H1 (cell line): ENCODE measurements around the gene COMT. TPM values are rescaled to one million over a fixed set of nuclear protein-coding genes. Genes with fewer than 3 reads are reported as not detected.
A peak's percentile ranks its signal among the peaks of the same experiment; 100 is the strongest.

ENCODE experiments used
- CTCF ChIA-PET: fragments of 300-600 bp; sonication (Branson Sonifier 250); formaldehyde crosslinking; loops from one replicate; lab custom pipeline; 2021; ENCODE audit not compliant: partially characterized antibody; lab: Charles Lee
- POLR2A ChIA-PET: fragments of 300-600 bp; sonication (Branson Sonifier 250); formaldehyde crosslinking; loops from one replicate; lab custom pipeline; 2021; ENCODE audit warnings: inconsistent platforms; ENCODE audit not compliant: partially characterized antibody; lab: Charles Lee
- DNase-seq, 2 experiments: peaks; one replicate each; pipeline versions ENCODE4 v3.0.0 to v3.0.0-alpha.2; 2010 to 2022; ENCODE audit warnings: low spot score in 2 of 2, low read depth in 1 of 2, mixed read lengths in 1 of 2
- FAIRE-seq: peaks from 2 replicates; lab custom pipeline; 2011; peaks lifted over from hg19 to GRCh38; lab: Jason Lieb, UNC
- H2AFZ ChIP-seq: 2 replicates; pipeline ENCODE4 v1.8.1; 2012; ENCODE audit warnings: low read length, inconsistent platforms
- H2AK5ac ChIP-seq: 2 replicates; pipeline ENCODE4 v1.6.1; 2013; ENCODE audit warnings: low read depth, low read length
- H2BK120ac ChIP-seq: replicated peaks from 2 replicates; pipeline ENCODE3; 2013; ENCODE audit warnings: low read depth, low read length, inconsistent platforms
- H2BK12ac ChIP-seq: 2 replicates; pipeline ENCODE4 v1.6.1; 2013; ENCODE audit warnings: low read depth, low read length
- H2BK15ac ChIP-seq: 2 replicates; pipeline ENCODE4 v1.6.1; 2013; ENCODE audit warnings: low read length
- H2BK20ac ChIP-seq: 2 replicates; pipeline ENCODE4 v1.6.1; 2013; ENCODE audit warnings: low read length
- H2BK5ac ChIP-seq: 2 replicates; pipeline ENCODE4 v1.6.1; 2013; ENCODE audit warnings: low read depth, low read length
- H3K14ac ChIP-seq: 2 replicates; pipeline ENCODE4 v1.6.1; 2013; ENCODE audit warnings: inconsistent platforms; ENCODE audit not compliant: insufficient read length
- H3K18ac ChIP-seq: 2 replicates; pipeline ENCODE4 v1.6.1; 2013; ENCODE audit warnings: low read length; ENCODE audit errors: extremely low read depth
- H3K23ac ChIP-seq: 2 replicates; pipeline ENCODE4 v1.6.1; 2013; ENCODE audit warnings: inconsistent platforms; ENCODE audit not compliant: insufficient read length
- H3K23me2 ChIP-seq: 2 replicates; pipeline ENCODE4 v1.6.1; 2013; ENCODE audit warnings: low read depth, low read length
- H3K27ac ChIP-seq: 2 replicates; pipeline ENCODE4 v1.6.1; 2011; ENCODE audit warnings: low read depth, low read length, inconsistent platforms
- H3K27me3 ChIP-seq, 4 experiments: replicated peaks in 1 of 4; 1 replicate in 1 of 4; 2 replicates in 3 of 4; pipeline versions ENCODE4 v1.6.1 to v1.8.1; 2011 to 2013; ENCODE audit warnings: low read length in 3 of 4, mild to moderate bottlenecking in 3 of 4, inconsistent platforms in 2 of 4, mixed read lengths in 2 of 4, moderate library complexity in 1 of 4; ENCODE audit not compliant: control insufficient read depth in 3 of 4, insufficient read depth in 3 of 4; ENCODE audit errors: extremely low read depth in 1 of 4
- H3K36me3 ChIP-seq, 4 experiments: 2 replicates each; pipeline versions ENCODE4 v1.6.1 to v1.8.1; 2011 to 2013; ENCODE audit warnings: mild to moderate bottlenecking in 4 of 4, low read length in 3 of 4, moderate library complexity in 2 of 4, control low read depth in 1 of 4, inconsistent platforms in 1 of 4; ENCODE audit not compliant: insufficient read depth in 4 of 4, control insufficient read depth in 2 of 4
- H3K4ac ChIP-seq: replicated peaks from 2 replicates; pipeline ENCODE3; 2013; ENCODE audit warnings: low read length, low read depth, mixed read lengths, inconsistent platforms; ENCODE audit not compliant: insufficient read length
- H3K4me1 ChIP-seq, 4 experiments: replicated peaks in 1 of 4; 1 replicate in 1 of 4; 2 replicates in 3 of 4; pipeline versions ENCODE4 v1.6.1 to v1.8.1; 2011 to 2013; ENCODE audit warnings: low read length in 3 of 4, inconsistent platforms in 2 of 4, mixed read lengths in 1 of 4; ENCODE audit not compliant: insufficient read depth in 4 of 4, control insufficient read depth in 3 of 4
- H3K4me2 ChIP-seq, 2 experiments: 2 replicates each; pipeline versions ENCODE4 v1.6.1 to v1.8.1; 2011 to 2013; ENCODE audit warnings: low read depth in 2 of 2, low read length in 2 of 2, control low read depth in 1 of 2, inconsistent platforms in 1 of 2, mild to moderate bottlenecking in 1 of 2; ENCODE audit not compliant: insufficient read depth in 1 of 2
- H3K4me3 ChIP-seq, 4 experiments: fragments of 200-600, 300-600 bp in 1 of 4; sonication (generic), shearing (Covaris generic), sonication (Bioruptor Twin) in 1 of 4; 2 replicates each; pipeline versions ENCODE4 v1.5.1 to v1.8.1; 2011 to 2016; ENCODE audit warnings: low read length in 4 of 4, low read depth in 3 of 4, control low read depth in 2 of 4, inconsistent platforms in 2 of 4, mild to moderate bottlenecking in 2 of 4, mixed read lengths in 1 of 4, moderate library complexity in 1 of 4; ENCODE audit not compliant: insufficient read depth in 2 of 4; ENCODE audit errors: extremely low read depth in 1 of 4
- H3K56ac ChIP-seq: replicated peaks from 2 replicates; pipeline ENCODE3; 2013; ENCODE audit warnings: low read depth, mild to moderate bottlenecking, mixed read lengths, low read length, inconsistent platforms; ENCODE audit not compliant: insufficient read length
- H3K79me1 ChIP-seq: 2 replicates; pipeline ENCODE4 v1.6.1; 2013; ENCODE audit warnings: low read depth, low read length, control low read depth
- H3K79me2 ChIP-seq, 2 experiments: 2 replicates each; pipeline versions ENCODE4 v1.6.1 to v1.8.1; 2012 to 2013; ENCODE audit warnings: low read length in 2 of 2, mild to moderate bottlenecking in 2 of 2, inconsistent platforms in 1 of 2; ENCODE audit not compliant: insufficient read depth in 2 of 2, control insufficient read depth in 1 of 2
- H3K9ac ChIP-seq, 4 experiments: replicated peaks in 1 of 4; 1 replicate in 1 of 4; 2 replicates in 3 of 4; pipeline versions ENCODE4 v1.6.1 to v1.8.1; 2011 to 2013; ENCODE audit warnings: low read depth in 3 of 4, low read length in 3 of 4, control low read depth in 2 of 4, mild to moderate bottlenecking in 2 of 4, moderate library complexity in 2 of 4, inconsistent platforms in 1 of 4; ENCODE audit errors: extremely low read depth in 1 of 4
- H3K9me3 ChIP-seq, 2 experiments: 2 replicates each; pipeline versions ENCODE4 v1.6.1 to v1.8.1; 2012 to 2013; ENCODE audit warnings: mild to moderate bottlenecking in 2 of 2, moderate library complexity in 2 of 2, control low read depth in 1 of 2, inconsistent platforms in 1 of 2, low read depth in 1 of 2, low read length in 1 of 2, mixed read lengths in 1 of 2; ENCODE audit not compliant: insufficient read depth in 2 of 2
- H4K20me1 ChIP-seq, 2 experiments: replicated peaks in 1 of 2; 2 replicates each; pipeline versions ENCODE3 to v1.8.1; 2011 to 2013; ENCODE audit warnings: inconsistent platforms in 2 of 2, low read length in 2 of 2, mild to moderate bottlenecking in 1 of 2; ENCODE audit not compliant: insufficient read depth in 2 of 2, control insufficient read depth in 1 of 2
- H4K5ac ChIP-seq: 2 replicates; pipeline ENCODE4 v1.6.1; 2013; ENCODE audit warnings: low read length, low read depth, mixed read lengths, inconsistent platforms; ENCODE audit not compliant: insufficient read length
- H4K8ac ChIP-seq: 2 replicates; pipeline ENCODE4 v1.8.0; 2013; ENCODE audit warnings: mild to moderate bottlenecking, moderate library complexity, low read length, inconsistent platforms; ENCODE audit not compliant: insufficient read depth; ENCODE audit errors: extremely low read depth
- H4K91ac ChIP-seq: replicated peaks from 2 replicates; pipeline ENCODE3; 2013; ENCODE audit warnings: low read length, mixed read lengths, inconsistent platforms; ENCODE audit not compliant: insufficient read length
- GTF2F1 ChIP-seq: IDR thresholded peaks from 2 replicates; pipeline ENCODE4 v1.6.1; 2012; ENCODE audit warnings: low read depth, low read length, improper control_type of control experiment, borderline replicate concordance
- JUND ChIP-seq: IDR thresholded peaks from 2 replicates; pipeline ENCODE4 v1.6.1; 2011; ENCODE audit warnings: mild to moderate bottlenecking, improper control_type of control experiment, low read length
- SAP30 ChIP-seq: fragments of 300-600 bp; sonication (generic); IDR thresholded peaks from 2 replicates; pipeline ENCODE4 v1.7.1; 2012; ENCODE audit warnings: low read length, moderate library complexity, mild to moderate bottlenecking, inconsistent platforms; ENCODE audit not compliant: insufficient read depth, insufficient replicate concordance
- TAF7 ChIP-seq: optimal IDR thresholded peaks from 2 replicates; pipeline ENCODE3; 2011; ENCODE audit warnings: low read depth, mild to moderate bottlenecking, inconsistent platforms, low read length, moderate library complexity, borderline replicate concordance
- WGBS, 2 experiments: shearing (Covaris generic) in 1 of 2; methylation state at CpG; one replicate each; pipeline versions ENCODE4 v1.1.6 to v1.1.7; 2013 to 2015; ENCODE audit warnings: low lambda C conversion rate in 2 of 2, mixed read lengths in 2 of 2, inconsistent platforms in 1 of 2, low coverage in 1 of 2, missing lambda C conversion rate in 1 of 2; ENCODE audit not compliant: insufficient replicate concordance in 2 of 2, insufficient coverage in 1 of 2, insufficient read length in 1 of 2; ENCODE audit errors: extremely low coverage in 1 of 2, missing lambda C conversion rate in 1 of 2; 5-methylcytosine and 5-hydroxymethylcytosine counted together
- polyA plus RNA-seq, 7 experiments: library from polyadenylated mRNA; depleted of rRNA in 3 of 7; stranded (reverse) in 5 of 7; unstranded in 2 of 7; fragments of >200 nt in 5 of 7; fragments of 200-250 nt in 2 of 7; gene quantifications; 1 replicate in 5 of 7; 2 replicates in 1 of 7; 4 replicates in 1 of 7; pipeline versions ENCODE4 v1.2.1 to v1.2.3, GENCODE V29; 2011 to 2013; ENCODE audit warnings: missing spikeins in 2 of 7, mixed read lengths in 2 of 7
- total RNA-seq: library from RNA; stranded (reverse); fragmentation: NEBNext Ultra II Directional; extraction: Animal tissue kit (Norgen Biotek cat#: 25700); gene quantifications from 2 replicates; pipeline ENCODE4 v1.2.1, GENCODE V29; 2021

Gene COMT
- total and polyA plus RNA-seq, 2 of the 8 experiments (the other 6 are each of a cell fraction or from before 2014, with no cell fraction given) = 15.2 to 33.7 TPM

DNA sequence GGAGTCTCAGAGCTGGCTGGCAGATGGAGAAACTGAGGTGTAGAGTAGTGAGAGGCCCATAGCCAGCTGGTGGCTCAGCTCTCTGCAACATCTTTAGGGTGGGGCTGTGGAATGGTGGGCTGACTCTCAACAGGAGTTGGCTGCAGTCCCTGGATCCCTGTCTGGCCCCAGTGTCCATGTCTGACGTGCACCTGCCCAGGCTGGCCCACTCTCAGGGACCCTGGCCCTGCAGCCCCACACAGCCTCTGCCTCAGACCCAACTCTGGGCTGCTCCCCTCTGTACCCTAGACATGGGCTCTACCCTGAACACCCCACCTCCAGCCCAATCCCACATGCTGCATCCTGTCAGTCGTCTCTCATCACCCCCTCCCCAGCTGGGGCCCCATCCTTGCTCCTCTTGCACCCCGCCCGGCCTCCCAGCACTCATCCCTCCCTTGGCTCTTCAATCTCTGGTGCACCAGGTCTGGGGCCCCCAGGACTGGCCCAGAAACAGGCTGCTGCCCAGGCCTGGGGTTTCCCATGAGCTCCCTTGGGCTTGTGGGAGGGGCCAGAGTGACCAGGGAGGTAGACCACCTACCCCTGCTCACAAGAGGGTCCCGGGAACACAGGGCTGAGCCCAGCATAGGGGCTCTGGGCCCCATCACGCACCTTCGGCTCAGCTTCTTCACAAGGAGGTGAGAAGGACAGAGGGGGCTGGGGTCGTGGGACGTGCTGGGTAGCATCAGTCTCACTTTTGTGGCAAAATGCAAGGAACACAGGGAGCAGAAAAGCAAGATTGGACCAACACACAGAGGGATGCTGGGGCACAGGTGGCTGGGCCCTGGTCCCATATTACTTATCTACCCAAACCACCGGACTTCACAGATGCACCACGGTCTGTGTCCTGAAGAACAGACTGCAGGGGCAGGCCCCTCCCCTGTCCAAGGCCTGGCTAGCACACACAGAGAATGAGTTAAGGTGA is 43.6 kb downstream of the COMT start:
- Histone ChIP-seq H3K9me3 (no peaks in the 10 kb centered on the region), H4K20me1 (peaks cover 10 to 22% of the 10 kb centered on the region in 2 experiments), H3K14ac (no peak overlapping the region), H3K4me1 (peaks cover 0 to 17% (median 11%) of the 10 kb centered on the region in 4 experiments; a peak in 5 of 7 replicates), H2BK20ac (no peak overlapping the region), H3K79me1 (peaks cover 24% of the 10 kb centered on the region), H3K18ac (no peak overlapping the region), H2BK12ac (no peak overlapping the region), H3K4me3 (no peak overlapping the region), H4K8ac (peak overlapping the region; percentile 75; the same call in 1 of the 2 replicates), H2BK120ac (no peak overlapping the region), H3K79me2 (peaks cover 0 to 8% of the 10 kb centered on the region in 2 experiments; a peak in 1 of 4 replicates), H3K56ac (no peak overlapping the region), H2AFZ (no peak overlapping the region), H4K5ac (no peak overlapping the region), H3K4ac (no peak overlapping the region), H2BK5ac (no peak overlapping the region), H3K9ac (no peak overlapping the region), H3K4me2 (peak overlapping the region in 1 of 2 experiments; percentile 89; a peak in 1 of 4 replicates), H4K91ac (no peak overlapping the region), H2AK5ac (peak overlapping the region; percentile 66; the same call in 1 of the 2 replicates), H2BK15ac (peak overlapping the region; percentile 40; the same call in 1 of the 2 replicates), H3K23ac (no peak overlapping the region), H3K23me2 (peaks cover 4% of the 10 kb centered on the region; the same call in 1 of the 2 replicates), H3K27me3 (no peaks in the 10 kb centered on the region), H3K27ac (no peak overlapping the region), H3K36me3 (peaks cover 2 to 14% (median 5%) of the 10 kb centered on the region in 4 experiments; a peak in 5 of 8 replicates)
- ChIA-PET CTCF (interaction anchor here (0.7 to 5.6 kb wide), 6 partner anchors 13 to 94 kb away, joined by 3 to 58 read pairs (median 4); no protein-coding TSS in a partner anchor), POLR2A (interaction anchor here (1.2 to 2.7 kb wide), 7 partner anchors 10 to 138 kb away, joined by 3 to 13 read pairs (median 4); no protein-coding TSS in a partner anchor)
- DNase-seq = no peak
- 82% methylated on average over 11 of the region's 11 CpGs; no CpG with 5 or more reads in 1 of the 2 experiments for WGBS, 2 experiments
- FAIRE-seq = no peak
- TF ChIP-seq TAF7 = no peak
- no peak for TF ChIP-seq SAP30
- TF ChIP-seq GTF2F1 = no peak
- no peak for TF ChIP-seq JUND
